ENCODE measurements around the gene ZNF665. TPM values are rescaled to one million over a fixed set of nuclear protein-coding genes. Genes with fewer than 3 reads are reported as not detected.

Gene ZNF665
- polyA plus RNA-seq, 1 donor from 2014 or later, result 2.6 TPM

Other genes with a start within 250 kb of the ZNF665 start
- gene ZNF816, start 230.5 kb downstream of the ZNF665 start, polyA plus RNA-seq, result 0.10 and 1.5 TPM in 2 replicates
- not detected in 2 replicates for gene ERVV-1, start 179.4 kb downstream of the ZNF665 start, polyA plus RNA-seq
- not detected in 2 replicates for gene ERVV-2, start 148.6 kb downstream of the ZNF665 start, polyA plus RNA-seq
- gene ZNF160, start 89.9 kb downstream of the ZNF665 start, polyA plus RNA-seq, result 28.1 and 38.8 TPM in 2 replicates
- 25.9 and 27.2 TPM in 2 replicates for gene ZNF415, start 60.4 kb downstream of the ZNF665 start, polyA plus RNA-seq
- gene ZNF347, start 34.3 kb downstream of the ZNF665 start, polyA plus RNA-seq, result 7.4 and 7.7 TPM in 2 replicates
- gene ZNF677, start 61.5 kb upstream of the ZNF665 start, polyA plus RNA-seq, result 35.4 and 39.4 TPM in 2 replicates
- not detected in 2 replicates for gene VN1R2, start 64.9 kb upstream of the ZNF665 start, polyA plus RNA-seq
- not detected in 2 replicates for gene VN1R4, start 74.4 kb upstream of the ZNF665 start, polyA plus RNA-seq
- gene ZNF845, start 140.4 kb upstream of the ZNF665 start, polyA plus RNA-seq, result 6.1 and 6.8 TPM in 2 replicates
- gene ZNF525, start 172.3 kb upstream of the ZNF665 start, polyA plus RNA-seq, result 2.8 and 5.1 TPM in 2 replicates
- 7.5 and 8.7 TPM in 2 replicates for gene ZNF765, start 201.8 kb upstream of the ZNF665 start, polyA plus RNA-seq
- gene ZNF761, start 238.6 kb upstream of the ZNF665 start, polyA plus RNA-seq, result 11.4 and 16.8 TPM in 2 replicates